Esophagus squamous epithelium (tissue), 4 donors: ENCODE measurements around the gene WNK1.

Experiments used
- CTCF ChIP-seq, 6 experiments: fragments of 450-650 bp in 4 of 6; fragments of 200-600 bp in 2 of 6; sonication (generic) in 2 of 6; IDR thresholded peaks; one replicate each; pipeline ENCODE4 v1.5.1; 2016 to 2019; ENCODE audit warnings: antibody characterized with exemption in 6 of 6, mild to moderate bottlenecking in 4 of 6, moderate library complexity in 4 of 6
- POLR2A ChIP-seq, 4 donors: fragments of 450-650 bp; IDR thresholded peaks; one replicate each; pipeline ENCODE4 v1.6.1; 2017; ENCODE audit warnings: antibody characterized with exemption in 4 of 4, mild to moderate bottlenecking in 4 of 4, moderate library complexity in 3 of 4

GRCh38 chr12:912466-913235 is 160.3 kb downstream of the WNK1 start:
- TF ChIP-seq POLR2A (IDR thresholded peaks at IDR 0.05) (no peak), CTCF (IDR thresholded peaks at IDR 0.05) (no peak)
